GM12872 (cell line): Measurements from ENCODE around the gene TCF7L1.

Source experiments
- TF ChIP-seq, protein P1 (sequence below): IDR thresholded peaks from 3 replicates; pipeline ENCODE4 v1.5.1; 2011; ENCODE audit warnings: low read depth, mild to moderate bottlenecking, low read length, moderate library complexity; ENCODE audit not compliant: insufficient read depth

Gene TCF7L1

DNA sequence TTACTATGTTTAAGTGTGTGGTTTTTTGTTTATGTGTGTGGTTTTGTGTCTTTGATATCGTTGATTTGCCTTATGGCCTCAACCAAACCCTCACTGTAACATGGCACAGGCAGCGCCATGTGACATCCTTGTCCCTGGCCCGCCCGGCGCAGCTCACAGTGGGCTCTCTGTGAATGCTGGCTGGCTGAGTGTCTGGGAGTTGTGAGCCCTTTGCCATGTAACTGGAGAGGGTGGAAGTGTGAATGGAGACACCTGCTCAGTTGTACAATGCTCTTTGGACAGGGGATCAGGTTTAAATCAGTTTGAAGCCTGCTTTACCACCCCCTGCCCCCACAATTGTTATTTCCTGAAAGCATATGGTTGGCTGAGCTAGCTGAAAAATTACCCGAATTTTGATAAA is 41.8 kb downstream of the TCF7L1 start:
- TF ChIP-seq, protein P1, sequence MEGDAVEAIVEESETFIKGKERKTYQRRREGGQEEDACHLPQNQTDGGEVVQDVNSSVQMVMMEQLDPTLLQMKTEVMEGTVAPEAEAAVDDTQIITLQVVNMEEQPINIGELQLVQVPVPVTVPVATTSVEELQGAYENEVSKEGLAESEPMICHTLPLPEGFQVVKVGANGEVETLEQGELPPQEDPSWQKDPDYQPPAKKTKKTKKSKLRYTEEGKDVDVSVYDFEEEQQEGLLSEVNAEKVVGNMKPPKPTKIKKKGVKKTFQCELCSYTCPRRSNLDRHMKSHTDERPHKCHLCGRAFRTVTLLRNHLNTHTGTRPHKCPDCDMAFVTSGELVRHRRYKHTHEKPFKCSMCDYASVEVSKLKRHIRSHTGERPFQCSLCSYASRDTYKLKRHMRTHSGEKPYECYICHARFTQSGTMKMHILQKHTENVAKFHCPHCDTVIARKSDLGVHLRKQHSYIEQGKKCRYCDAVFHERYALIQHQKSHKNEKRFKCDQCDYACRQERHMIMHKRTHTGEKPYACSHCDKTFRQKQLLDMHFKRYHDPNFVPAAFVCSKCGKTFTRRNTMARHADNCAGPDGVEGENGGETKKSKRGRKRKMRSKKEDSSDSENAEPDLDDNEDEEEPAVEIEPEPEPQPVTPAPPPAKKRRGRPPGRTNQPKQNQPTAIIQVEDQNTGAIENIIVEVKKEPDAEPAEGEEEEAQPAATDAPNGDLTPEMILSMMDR = no peak

DNA sequence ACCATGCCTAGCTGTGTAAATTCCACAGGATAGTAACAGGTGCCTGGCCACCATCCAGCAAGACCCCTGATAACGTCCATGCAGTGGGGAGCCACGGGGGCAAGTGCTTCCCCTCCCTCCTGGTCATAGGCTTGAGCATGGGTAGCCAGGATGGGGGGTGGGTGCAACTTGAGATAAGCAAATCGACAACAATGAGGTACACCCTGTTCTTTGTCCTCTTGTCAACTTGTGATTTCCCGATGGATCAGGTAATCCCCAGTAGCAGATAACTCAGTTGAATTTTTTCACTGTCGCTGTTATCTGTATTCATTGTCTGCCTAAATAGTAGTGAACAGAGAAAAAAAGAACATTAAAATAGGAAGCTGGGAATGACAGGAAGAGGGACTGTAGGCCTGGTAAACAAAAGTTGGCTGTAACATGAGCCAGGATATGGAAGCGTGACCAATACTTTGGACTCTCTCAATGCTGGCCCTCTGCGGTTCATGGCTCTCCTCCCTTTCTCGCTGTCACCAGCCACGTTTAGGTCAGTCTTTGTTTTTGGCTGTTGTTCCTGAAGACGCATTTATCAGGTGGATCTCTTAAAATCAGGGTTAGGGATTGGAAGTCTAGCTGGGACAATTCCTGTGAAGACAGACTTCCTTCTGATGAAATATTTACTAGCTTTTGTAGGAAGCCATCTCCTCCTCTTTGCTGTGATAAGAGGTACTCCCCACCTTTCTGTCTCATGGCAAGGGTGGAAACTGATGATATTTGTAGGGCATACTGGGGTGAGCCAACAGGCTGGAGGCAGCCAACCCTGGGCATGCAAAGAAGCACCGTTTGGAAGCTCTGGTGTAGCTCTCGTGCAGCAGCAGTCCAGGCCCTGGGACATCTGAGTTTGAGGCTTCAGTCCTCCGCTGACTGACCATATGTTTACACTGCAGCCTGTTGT is 42.4 kb downstream of the TCF7L1 start:
- TF ChIP-seq, protein P1 = no peak

DNA sequence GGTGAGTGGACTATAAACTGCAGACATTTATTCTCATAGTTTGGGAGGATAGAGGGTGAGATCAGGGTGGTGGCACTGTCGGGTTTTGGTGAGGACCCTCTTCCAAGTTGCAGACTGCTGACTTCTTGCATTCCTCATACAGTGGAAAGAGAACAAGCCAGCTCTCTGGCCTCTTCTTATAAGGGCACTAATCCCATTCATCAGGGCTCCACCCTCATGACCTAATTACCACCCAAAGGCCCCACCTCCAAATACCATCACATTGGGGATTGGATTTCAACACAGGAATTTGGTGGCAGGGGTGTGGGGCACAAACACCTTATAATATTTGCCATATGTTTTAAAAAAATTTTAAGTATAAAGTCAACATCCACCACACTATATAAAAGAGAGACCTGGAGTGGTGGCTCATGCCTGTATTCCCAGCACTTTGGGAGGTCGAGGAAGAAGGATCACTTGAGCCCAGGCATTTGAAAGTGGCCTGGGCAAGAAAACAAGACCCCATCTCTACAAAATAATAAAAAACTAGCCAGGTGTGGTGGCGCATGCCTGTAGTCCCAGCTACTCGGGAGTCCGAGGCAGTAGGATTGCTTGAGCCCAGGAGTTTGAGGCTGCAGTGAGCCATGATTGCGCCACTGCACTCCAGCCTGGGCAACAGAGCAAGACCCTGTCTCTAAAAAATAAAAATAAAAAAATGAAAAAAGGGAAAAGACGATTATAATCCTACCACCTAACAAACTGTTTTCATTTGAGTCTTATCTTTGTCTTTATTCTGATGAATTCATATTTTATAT is 44.0 kb downstream of the TCF7L1 start:
- TF ChIP-seq, protein P1 = no peak

- TF ChIP-seq, protein P1 = no peak
Measured at GRCh38 chr2:85178154-85178553, 45.0 kb downstream of the TCF7L1 start.

- TF ChIP-seq, protein P1 = no peak
Measured at GRCh38 chr2:85178980-85179411, 45.8 kb downstream of the TCF7L1 start.

GRCh38 chr2:85179541-85179940 is 46.3 kb downstream of the TCF7L1 start:
- TF ChIP-seq, protein P1 = no peak
